ENCODE data around the gene KPNA4.

- TF ChIP-seq CTCF (IDR thresholded peaks at IDR 0.05) (no peak), POLR2A (IDR thresholded peaks at IDR 0.05) (no peak)
These were observed 9.2 kb downstream of the KPNA4 start for GRCh38 chr3:160556141-160556540.

Measured in testis (tissue), 2 donors.